K562 (cell line): Measurements from ENCODE around the gene HOXB7. TPM values are rescaled to one million over a fixed set of nuclear protein-coding genes. Genes with fewer than 3 reads are reported as not detected.

Experiments
- ATAC-seq: fragments of 200-7000 bp; cut with Tn5 transposase; 3 replicates; pipeline ENCODE4 v1.9.1; 2020; ENCODE audit warnings: moderate library complexity
- BruUV-seq: library from RNA; stranded (reverse); fragments of 400-500 nt; replicated peaks from 2 replicates; lab custom pipeline; 2021; lab: Mats Ljungman, UMichigan
- CTCF ChIA-PET: fragments of 300-600 bp; formaldehyde crosslinking; extraction: SDS; loops from one replicate; lab custom pipeline; 2021; ENCODE audit warnings: low intra/inter-chr PET ratio; lab: Yijun Ruan, JAX
- POLR2A ChIA-PET: fragments of 300-600, 350-650 bp; sonication (Branson Sonifier 250); formaldehyde crosslinking; extraction: SDS; loops from one replicate; lab custom pipeline; 2021; ENCODE audit warnings: antibody characterized with exemption, inconsistent platforms; lab: Yijun Ruan, JAX
- DNase-seq, 4 experiments: peaks; one replicate each; pipeline versions ENCODE4 v3.0.0 to v3.0.0-alpha.2; 2011 to 2018; ENCODE audit warnings: low spot score in 3 of 4, mixed read lengths in 3 of 4; ENCODE audit errors: extremely low read depth in 1 of 4
- FAIRE-seq: peaks from 2 replicates; lab custom pipeline; 2011; peaks lifted over from hg19 to GRCh38; lab: Jason Lieb, UNC
- H2AFZ ChIP-seq: 2 replicates; pipeline ENCODE4 v1.6.0; 2011; ENCODE audit warnings: low read depth, low read length, control low read depth, inconsistent platforms
- H3K27ac ChIP-seq: fragments of 200-600 bp; 3 replicates; pipeline ENCODE4 v1.8.0; 2011; ENCODE audit warnings: low read depth, mild to moderate bottlenecking, control low read depth, inconsistent platforms, low read length, moderate library complexity, mixed read lengths; ENCODE audit errors: extremely low read depth
- H3K27me3 ChIP-seq, 2 experiments: fragments of 300-600 bp in 1 of 2; 2 replicates in 1 of 2; 3 replicates in 1 of 2; pipeline versions ENCODE4 v1.6.0 to v1.8.0; 2011; ENCODE audit warnings: inconsistent platforms in 2 of 2, low read length in 2 of 2, mild to moderate bottlenecking in 1 of 2, mixed read lengths in 1 of 2, moderate library complexity in 1 of 2; ENCODE audit not compliant: control insufficient read depth in 2 of 2, insufficient read depth in 2 of 2
- H3K36me3 ChIP-seq: fragments of 300-600 bp; 3 replicates; pipeline ENCODE4 v1.8.0; 2011; ENCODE audit warnings: mild to moderate bottlenecking, low read length, inconsistent platforms; ENCODE audit not compliant: control insufficient read depth, insufficient read depth
- H3K4me1 ChIP-seq, 2 experiments: fragments of 200-600 bp in 1 of 2; replicated peaks in 1 of 2; 2 replicates in 1 of 2; 3 replicates in 1 of 2; pipeline versions ENCODE4 v1.5.1 to v1.8.0; 2011; ENCODE audit warnings: inconsistent platforms in 2 of 2, low read length in 2 of 2, mild to moderate bottlenecking in 1 of 2, mixed read lengths in 1 of 2, moderate library complexity in 1 of 2; ENCODE audit not compliant: control insufficient read depth in 2 of 2, insufficient read depth in 2 of 2
- H3K4me2 ChIP-seq: 2 replicates; pipeline ENCODE4 v1.6.1; 2011; ENCODE audit warnings: low read length, control low read depth, inconsistent platforms, mixed read lengths; ENCODE audit not compliant: insufficient read depth
- H3K4me3 ChIP-seq: fragments of 200-600 bp; sonication (generic), shearing (Covaris generic); 2 replicates; pipeline ENCODE4 v1.5.1; 2016; ENCODE audit warnings: control low read depth, inconsistent platforms
- H3K79me2 ChIP-seq: fragments of 200-600 bp; 3 replicates; pipeline ENCODE4 v1.8.0; 2011; ENCODE audit warnings: low read length, inconsistent platforms; ENCODE audit not compliant: control insufficient read depth, insufficient read depth
- H3K9ac ChIP-seq, 2 experiments: 2 replicates each; pipeline versions ENCODE4 v1.6.0 to v1.6.1; 2011; ENCODE audit warnings: low read depth in 2 of 2, low read length in 2 of 2, control low read depth in 1 of 2, inconsistent platforms in 1 of 2, mild to moderate bottlenecking in 1 of 2, mixed read lengths in 1 of 2; ENCODE audit not compliant: insufficient read depth in 1 of 2
- H3K9me1 ChIP-seq: one replicate; pipeline ENCODE4 v1.6.0; 2011; ENCODE audit warnings: inconsistent platforms, mild to moderate bottlenecking, low read length, moderate library complexity; ENCODE audit not compliant: control insufficient read depth, insufficient read depth
- H3K9me3 ChIP-seq: replicated peaks from 2 replicates; pipeline ENCODE4 v1.5.1; 2011; ENCODE audit warnings: low read depth, low read length, inconsistent platforms; ENCODE audit not compliant: control insufficient read depth, insufficient read depth
- H4K20me1 ChIP-seq: replicated peaks from 2 replicates; pipeline ENCODE4 v1.6.1; 2011; ENCODE audit warnings: low read length, inconsistent platforms, mixed read lengths; ENCODE audit not compliant: control insufficient read depth, insufficient read depth
- ATF7 ChIP-seq: fragments of 450-650 bp; IDR thresholded peaks from 2 replicates; pipeline ENCODE4 v1.7.1; 2014; ENCODE audit warnings: mild to moderate bottlenecking, moderate library complexity
- CBX1 ChIP-seq: sonication (generic); IDR thresholded peaks from 2 replicates; pipeline ENCODE4 v1.6.1; 2016; ENCODE audit warnings: antibody characterized with exemption, low read depth, mild to moderate bottlenecking
- KLF10 ChIP-seq: fragments of 250-450 bp; sonication (Bioruptor Pico); IDR thresholded peaks from 2 replicates; pipeline ENCODE4 v1.6.1; 2021; ENCODE audit warnings: matching md5 sums
- POLR2AphosphoS5 ChIP-seq: IDR thresholded peaks from 2 replicates; pipeline ENCODE4 v1.6.1; 2011; ENCODE audit warnings: mild to moderate bottlenecking, low read depth, low read length, moderate library complexity; ENCODE audit not compliant: control insufficient read depth, insufficient read depth
- ZNF347 ChIP-seq: fragments of 450-650 bp; formaldehyde crosslinking; IDR thresholded peaks from 2 replicates; pipeline ENCODE4 v1.4.0; 2020; ENCODE audit warnings: low read depth, mild to moderate bottlenecking, moderate library complexity
- ZNF57 ChIP-seq: fragments of 450-650 bp; formaldehyde crosslinking; IDR thresholded peaks from 2 replicates; pipeline ENCODE4 v1.4.0; 2020; ENCODE audit warnings: mild to moderate bottlenecking, moderate library complexity
- WGBS: fragments of 100-300 bp; shearing (Covaris generic); methylation state at CpG from one replicate; pipeline ENCODE4 v1.1.6; 2016; ENCODE audit warnings: low coverage, mixed read lengths; ENCODE audit not compliant: insufficient coverage; ENCODE audit errors: missing lambda C conversion rate; 5-methylcytosine and 5-hydroxymethylcytosine counted together
- in situ Hi-C: fragments of 300-500 bp; cut with MboI; formaldehyde crosslinking; loops from 4 replicates; pipeline ENCODE4 v1.15.0; 2018; ENCODE audit warnings: inconsistent platforms, mixed read lengths
- intact Hi-C: fragments of 100-400 bp; cut with micrococcal nuclease; formaldehyde crosslinking; loops from 2 replicates; pipeline ENCODE4 v1.14.2; 2022
- polyA plus RNA-seq, 8 experiments: library from polyadenylated mRNA; depleted of rRNA in 4 of 8; stranded (reverse) in 5 of 8; unstranded in 3 of 8; fragments of >200 nt; fragmentation: Nextera tagmentation in 2 of 8; fragmentation: Illumina TruSeq in 1 of 8; extraction: Ambion mirVana in 2 of 8; extraction: Trizol in 1 of 8; gene quantifications; 2 replicates each; pipeline versions ENCODE4 v1.2.1 to v1.2.3, GENCODE V29; 2011 to 2014; ENCODE audit warnings: inconsistent platforms in 1 of 8, missing spikeins in 1 of 8
- total RNA-seq, 7 experiments: library from RNA; depleted of rRNA in 6 of 7; stranded (reverse); fragments of >200 nt in 6 of 7; fragmentation: Illumina TruSeq in 2 of 7; extraction: Trizol in 2 of 7; gene quantifications; 2 replicates each; pipeline versions ENCODE4 v1.2.1 to v1.2.3, GENCODE V29; 2011 to 2021; ENCODE audit warnings: low replicate concordance in 1 of 7
- TF ChIP-seq, protein P1 (sequence below): fragments of 250-450 bp; sonication (Bioruptor Pico); IDR thresholded peaks from 2 replicates; pipeline ENCODE4 v1.5.0; 2020; ENCODE audit warnings: mild to moderate bottlenecking, borderline replicate concordance
- TF ChIP-seq, protein P2 (sequence below): sonication (generic); formaldehyde crosslinking; IDR thresholded peaks from 2 replicates; pipeline ENCODE4 v1.9.0; 2022; ENCODE audit warnings: mild to moderate bottlenecking, missing genetic modification reagents
- TF ChIP-seq, protein P3 (sequence below): sonication (generic); formaldehyde crosslinking; IDR thresholded peaks from 2 replicates; pipeline ENCODE4 v1.8.0; 2023; ENCODE audit warnings: mild to moderate bottlenecking, missing genetic modification reagents
- TF ChIP-seq, protein P4 (sequence below), 2 experiments: fragments of 450-650 bp in 1 of 2; sonication (generic) in 1 of 2; formaldehyde crosslinking in 1 of 2; IDR thresholded peaks in 1 of 2; conservative IDR thresholded peaks in 1 of 2; 2 replicates each; pipeline versions ENCODE4 v1.6.1 to v1.8.1; 2016 to 2023; ENCODE audit warnings: mild to moderate bottlenecking in 2 of 2, moderate library complexity in 2 of 2, inconsistent platforms in 1 of 2, missing genetic modification reagents in 1 of 2
- TF ChIP-seq, protein P5 (sequence below): fragments of 250-450 bp; sonication (Bioruptor Pico); IDR thresholded peaks from 2 replicates; pipeline ENCODE4 v1.5.0; 2022; ENCODE audit warnings: mild to moderate bottlenecking

The HOXB7 gene
- total and polyA plus RNA-seq, 9 of the 15 experiments (the other 6 are each of a cell fraction or from before 2014, with no cell fraction given), result 5.5 to 16.7 (median 8.3) TPM

DNA sequence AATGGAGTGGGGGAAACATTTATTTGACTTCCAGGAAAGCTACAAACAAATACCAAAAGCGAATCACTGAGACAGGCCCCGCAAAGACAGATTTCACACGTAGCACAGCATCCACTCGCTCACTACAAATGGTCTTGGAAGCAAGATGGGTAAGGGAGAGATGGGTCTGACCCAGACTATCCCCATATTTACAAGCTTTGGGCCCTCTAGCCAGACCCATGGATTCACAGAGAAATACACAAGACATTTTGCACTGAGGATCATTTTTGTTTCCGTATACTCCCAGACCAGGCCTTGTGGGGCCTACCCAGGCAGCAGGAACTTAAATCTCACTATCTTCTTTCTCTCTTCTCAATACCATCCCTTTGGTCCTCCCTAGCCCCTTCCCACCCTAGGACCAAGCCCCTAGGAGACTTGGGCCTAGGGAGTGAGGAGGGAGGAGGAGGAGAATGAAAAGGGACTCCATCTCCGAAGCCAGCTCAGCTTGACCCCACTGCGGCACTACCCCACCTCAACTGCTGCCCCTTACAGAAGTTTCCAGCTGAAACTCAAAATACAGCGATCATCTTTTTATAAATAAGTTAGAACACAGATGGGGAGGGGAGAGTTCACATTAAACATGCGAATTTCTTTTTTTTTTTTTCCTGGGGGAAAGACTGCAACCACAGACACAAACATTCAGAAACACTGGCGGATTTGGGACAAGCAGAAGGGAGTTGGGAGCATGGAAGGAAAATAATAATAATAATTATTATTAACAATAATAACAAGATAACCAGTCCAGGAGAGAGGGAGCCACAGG lies 19.4 kb downstream of the HOXB7 start:
- Histone ChIP-seq H3K9me3 (no peaks in the 10 kb centered on the region), H3K9ac (no peak overlapping the region), H3K79me2 (no peaks in the 10 kb centered on the region), H3K36me3 (no peaks in the 10 kb centered on the region; the same call in 2 of the 3 replicates), H3K4me1 (peaks cover 9 to 31% of the 10 kb centered on the region in 2 experiments; a peak in 3 of 5 replicates), H3K9me1 (no peaks in the 10 kb centered on the region), H3K27ac (no peak overlapping the region), H2AFZ (no peak overlapping the region), H3K4me2 (no peak overlapping the region), H3K27me3 (no peaks in the 10 kb centered on the region), H4K20me1 (no peaks in the 10 kb centered on the region), H3K4me3 (no peak overlapping the region)
- DNase-seq, result no peak
- no peak for FAIRE-seq
- TF ChIP-seq, protein P1, sequence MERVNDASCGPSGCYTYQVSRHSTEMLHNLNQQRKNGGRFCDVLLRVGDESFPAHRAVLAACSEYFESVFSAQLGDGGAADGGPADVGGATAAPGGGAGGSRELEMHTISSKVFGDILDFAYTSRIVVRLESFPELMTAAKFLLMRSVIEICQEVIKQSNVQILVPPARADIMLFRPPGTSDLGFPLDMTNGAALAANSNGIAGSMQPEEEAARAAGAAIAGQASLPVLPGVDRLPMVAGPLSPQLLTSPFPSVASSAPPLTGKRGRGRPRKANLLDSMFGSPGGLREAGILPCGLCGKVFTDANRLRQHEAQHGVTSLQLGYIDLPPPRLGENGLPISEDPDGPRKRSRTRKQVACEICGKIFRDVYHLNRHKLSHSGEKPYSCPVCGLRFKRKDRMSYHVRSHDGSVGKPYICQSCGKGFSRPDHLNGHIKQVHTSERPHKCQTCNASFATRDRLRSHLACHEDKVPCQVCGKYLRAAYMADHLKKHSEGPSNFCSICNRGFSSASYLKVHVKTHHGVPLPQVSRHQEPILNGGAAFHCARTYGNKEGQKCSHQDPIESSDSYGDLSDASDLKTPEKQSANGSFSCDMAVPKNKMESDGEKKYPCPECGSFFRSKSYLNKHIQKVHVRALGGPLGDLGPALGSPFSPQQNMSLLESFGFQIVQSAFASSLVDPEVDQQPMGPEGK (CRISPR knock-in tag), result no peak
- TF ChIP-seq POLR2AphosphoS5 (no peak), ZNF57 (no peak), CBX1 (no peak), KLF10 (CRISPR knock-in tag) (no peak), ZNF347 (CRISPR knock-in tag) (no peak), ATF7 (no peak)
- TF ChIP-seq, protein P2, sequence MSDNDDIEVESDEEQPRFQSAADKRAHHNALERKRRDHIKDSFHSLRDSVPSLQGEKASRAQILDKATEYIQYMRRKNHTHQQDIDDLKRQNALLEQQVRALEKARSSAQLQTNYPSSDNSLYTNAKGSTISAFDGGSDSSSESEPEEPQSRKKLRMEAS (CRISPR knock-in tag), result no peak
- TF ChIP-seq, protein P3, sequence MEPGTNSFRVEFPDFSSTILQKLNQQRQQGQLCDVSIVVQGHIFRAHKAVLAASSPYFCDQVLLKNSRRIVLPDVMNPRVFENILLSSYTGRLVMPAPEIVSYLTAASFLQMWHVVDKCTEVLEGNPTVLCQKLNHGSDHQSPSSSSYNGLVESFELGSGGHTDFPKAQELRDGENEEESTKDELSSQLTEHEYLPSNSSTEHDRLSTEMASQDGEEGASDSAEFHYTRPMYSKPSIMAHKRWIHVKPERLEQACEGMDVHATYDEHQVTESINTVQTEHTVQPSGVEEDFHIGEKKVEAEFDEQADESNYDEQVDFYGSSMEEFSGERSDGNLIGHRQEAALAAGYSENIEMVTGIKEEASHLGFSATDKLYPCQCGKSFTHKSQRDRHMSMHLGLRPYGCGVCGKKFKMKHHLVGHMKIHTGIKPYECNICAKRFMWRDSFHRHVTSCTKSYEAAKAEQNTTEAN (CRISPR knock-in tag), result no peak
- TF ChIP-seq, protein P4, sequence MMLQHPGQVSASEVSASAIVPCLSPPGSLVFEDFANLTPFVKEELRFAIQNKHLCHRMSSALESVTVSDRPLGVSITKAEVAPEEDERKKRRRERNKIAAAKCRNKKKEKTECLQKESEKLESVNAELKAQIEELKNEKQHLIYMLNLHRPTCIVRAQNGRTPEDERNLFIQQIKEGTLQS (IDR thresholded peaks at IDR 0.05), result no peak
- TF ChIP-seq, protein P4 (CRISPR knock-in tag; conservative IDR thresholded peaks at IDR 0.05), result no peak
- TF ChIP-seq, protein P5, sequence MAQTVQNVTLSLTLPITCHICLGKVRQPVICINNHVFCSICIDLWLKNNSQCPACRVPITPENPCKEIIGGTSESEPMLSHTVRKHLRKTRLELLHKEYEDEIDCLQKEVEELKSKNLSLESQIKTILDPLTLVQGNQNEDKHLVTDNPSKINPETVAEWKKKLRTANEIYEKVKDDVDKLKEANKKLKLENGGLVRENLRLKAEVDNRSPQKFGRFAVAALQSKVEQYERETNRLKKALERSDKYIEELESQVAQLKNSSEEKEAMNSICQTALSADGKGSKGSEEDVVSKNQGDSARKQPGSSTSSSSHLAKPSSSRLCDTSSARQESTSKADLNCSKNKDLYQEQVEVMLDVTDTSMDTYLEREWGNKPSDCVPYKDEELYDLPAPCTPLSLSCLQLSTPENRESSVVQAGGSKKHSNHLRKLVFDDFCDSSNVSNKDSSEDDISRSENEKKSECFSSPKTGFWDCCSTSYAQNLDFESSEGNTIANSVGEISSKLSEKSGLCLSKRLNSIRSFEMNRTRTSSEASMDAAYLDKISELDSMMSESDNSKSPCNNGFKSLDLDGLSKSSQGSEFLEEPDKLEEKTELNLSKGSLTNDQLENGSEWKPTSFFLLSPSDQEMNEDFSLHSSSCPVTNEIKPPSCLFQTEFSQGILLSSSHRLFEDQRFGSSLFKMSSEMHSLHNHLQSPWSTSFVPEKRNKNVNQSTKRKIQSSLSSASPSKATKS (CRISPR knock-in tag), result no peak
- WGBS, result 87% methylated on average over 10 of the region's 10 CpGs
- in situ Hi-C loops, result loop anchor here (5.0 kb wide), 1 partner anchor 254 kb away; no protein-coding TSS in a partner anchor
- no peak for ATAC-seq
- no TSS peak for BruUV-seq
- CTCF ChIA-PET, result interaction anchor here (0.7 kb wide), 1 partner anchor 579 kb away, joined by 3 read pairs; no protein-coding TSS in a partner anchor
- POLR2A ChIA-PET, result interaction anchor here (0.8 to 3.7 kb wide), 3 partner anchors 8 to 298 kb away, joined by 3 to 12 read pairs (median 3); no protein-coding TSS in a partner anchor
- intact Hi-C loops, result no loop called here
